Activated T-cell treated with anti-CD3 and anti-CD28 coated beads for 4 hours (primary cell): Measurements from ENCODE around the gene NET1.

Source experiments
- DNase-seq: peaks from one replicate; pipeline ENCODE4 v3.0.0-alpha.2; 2020

NET1 gene

DNA sequence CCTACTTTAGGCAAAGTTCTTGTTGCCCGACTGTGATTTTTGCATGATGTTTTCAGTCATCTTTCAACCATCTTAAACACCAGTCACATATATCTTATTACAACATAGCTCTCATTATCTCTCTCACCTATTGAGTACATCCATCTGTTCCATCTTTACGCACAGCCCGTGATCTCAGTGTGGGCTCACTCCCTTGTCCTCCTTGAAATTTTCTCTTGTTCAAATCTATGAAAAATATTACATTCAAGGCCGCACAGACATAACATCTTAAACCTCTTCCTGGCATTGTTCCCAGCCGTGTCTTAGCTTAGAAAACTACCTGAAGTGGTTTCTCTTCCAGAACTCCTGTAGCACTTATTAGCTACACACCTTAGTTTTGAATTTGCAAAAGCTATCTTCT lies 32.6 kb downstream of the NET1 start:
- no peak for DNase-seq

DNA sequence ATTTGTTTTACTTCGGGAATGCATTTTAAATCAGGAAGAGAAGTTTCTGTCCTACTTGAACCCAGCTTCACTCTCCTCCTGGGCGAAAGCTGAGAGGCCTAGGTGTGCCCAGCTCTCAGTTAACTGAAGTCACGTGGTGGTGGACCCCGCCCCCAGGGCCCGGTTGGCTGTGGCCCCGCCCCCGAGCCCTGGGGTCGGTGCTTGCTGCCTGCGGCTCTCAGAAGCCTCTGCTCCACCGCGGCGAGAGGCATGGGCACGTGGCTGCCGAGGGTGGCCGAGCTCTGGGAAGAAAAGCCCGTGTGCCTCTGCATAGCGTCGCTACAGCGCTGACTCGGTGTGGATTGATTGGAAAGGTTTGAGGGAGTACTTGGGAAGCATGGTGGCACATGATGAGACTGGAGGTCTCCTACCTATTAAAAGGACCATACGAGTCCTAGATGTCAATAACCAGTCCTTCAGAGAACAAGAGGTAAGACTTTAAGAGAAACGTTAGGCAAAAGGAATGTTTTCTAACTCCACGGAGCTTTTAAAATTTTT lies 34.1 kb downstream of the NET1 start:
- DNase-seq = peak; percentile 79

DNA sequence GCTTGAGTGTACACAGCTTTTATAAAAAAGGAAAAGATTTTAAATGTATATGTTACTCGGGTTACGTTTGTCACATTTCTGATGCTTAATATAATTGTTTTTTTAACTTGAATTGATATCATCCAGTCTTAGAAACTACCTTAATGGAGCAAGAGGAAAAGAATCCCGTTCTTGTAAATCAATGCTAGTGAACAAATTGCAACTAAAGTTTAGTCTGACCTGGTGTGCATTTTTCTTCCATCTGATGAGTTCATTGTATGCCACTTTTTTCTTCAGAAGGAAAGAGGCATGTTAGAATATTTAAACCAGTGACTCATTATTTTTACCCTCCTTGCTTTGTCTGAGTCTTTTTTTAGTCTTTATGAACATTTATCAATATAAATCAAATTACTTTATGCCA lies 34.7 kb downstream of the NET1 start:
- DNase-seq = no peak

DNA sequence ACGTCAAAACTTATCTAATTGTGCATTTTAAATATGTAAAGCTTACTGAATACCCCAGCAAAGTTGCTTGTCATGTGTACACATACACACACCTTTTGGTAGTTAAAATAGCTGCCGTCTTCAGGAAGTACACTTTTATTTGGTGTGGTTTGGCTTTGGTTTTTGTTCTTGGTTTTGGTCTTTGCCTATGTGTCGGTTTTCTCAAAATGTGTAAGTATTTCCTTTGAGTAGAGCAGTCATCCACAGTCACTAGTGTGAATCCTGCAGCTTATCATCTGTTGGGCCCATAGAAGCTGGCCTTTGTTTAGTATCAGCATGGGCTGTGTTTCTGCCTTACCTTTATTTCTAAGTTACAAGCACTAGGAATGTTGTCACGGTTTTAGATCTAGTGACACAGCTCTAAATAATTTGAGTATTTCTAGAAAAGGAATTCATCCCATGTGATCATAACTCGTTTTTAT lies 35.3 kb downstream of the NET1 start:
- no peak for DNase-seq

DNA sequence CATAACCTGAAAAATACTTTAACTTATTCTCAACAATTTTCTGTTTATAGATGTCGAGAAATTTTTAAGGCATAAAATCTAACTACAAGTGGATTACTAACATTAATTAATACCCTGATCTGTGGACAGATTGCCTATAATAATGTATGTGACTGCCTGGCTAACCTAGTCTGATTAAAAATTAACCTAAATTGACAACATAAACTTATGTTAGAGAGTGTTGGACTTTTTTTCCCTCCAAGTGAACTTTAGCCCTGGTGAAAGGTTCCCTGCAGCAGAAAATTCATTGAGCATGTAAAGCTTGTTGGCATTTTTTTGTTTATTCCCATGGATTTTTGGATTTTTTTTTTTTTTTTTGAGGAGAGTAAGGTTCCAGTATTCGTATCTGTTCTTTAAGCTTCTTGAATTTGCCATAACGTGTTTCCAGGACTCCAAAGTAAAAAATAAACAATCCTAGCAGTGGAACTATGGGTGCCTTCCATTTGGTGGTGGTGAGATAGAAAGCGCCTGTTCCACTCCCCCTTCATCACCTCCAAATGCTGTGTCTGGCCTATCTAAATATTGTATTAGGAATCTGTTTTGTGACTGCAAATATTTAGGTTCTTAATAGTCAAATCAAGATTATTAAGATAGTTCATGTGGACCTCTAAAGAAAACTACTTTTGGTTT lies 36.1 kb downstream of the NET1 start:
- no peak for DNase-seq

DNA sequence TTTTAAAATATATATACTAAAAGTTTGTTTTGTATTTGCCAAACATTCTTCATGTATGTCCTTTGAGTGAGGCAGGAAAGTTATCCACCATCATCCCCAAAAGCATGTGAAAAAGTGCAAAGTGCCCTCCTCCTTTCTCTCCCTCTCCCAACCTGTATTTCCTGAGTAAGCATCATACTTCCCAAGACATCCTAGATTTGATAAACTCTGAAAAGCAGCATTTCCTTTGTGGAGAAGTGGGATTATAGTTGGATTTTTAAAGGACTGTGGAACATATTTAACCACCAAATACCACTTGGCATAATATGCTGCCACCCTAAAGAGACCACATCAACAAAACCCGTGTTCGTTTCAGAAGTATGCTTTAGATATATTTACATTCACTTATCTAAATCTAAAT lies 36.9 kb downstream of the NET1 start:
- DNase-seq = no peak

DNA sequence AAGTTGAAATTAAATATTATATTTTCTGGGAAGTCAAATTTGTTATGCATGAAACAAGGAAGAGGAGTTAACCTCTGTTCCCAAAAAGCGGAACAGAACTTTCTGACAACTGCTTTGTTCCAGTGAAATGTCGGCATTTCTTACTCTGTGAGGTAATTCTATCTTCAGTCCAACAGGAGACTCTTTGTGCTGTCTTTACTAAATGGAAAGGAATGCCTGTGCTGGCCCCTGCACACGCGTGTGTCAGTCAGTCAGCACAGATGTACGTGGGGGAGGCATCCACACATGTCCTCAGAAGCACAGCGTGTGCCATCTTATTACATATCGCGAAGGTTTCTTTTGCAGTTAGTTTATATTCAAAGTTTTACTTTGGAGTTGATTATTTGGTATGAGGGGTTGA lies 37.5 kb downstream of the NET1 start:
- DNase-seq = no peak

DNA sequence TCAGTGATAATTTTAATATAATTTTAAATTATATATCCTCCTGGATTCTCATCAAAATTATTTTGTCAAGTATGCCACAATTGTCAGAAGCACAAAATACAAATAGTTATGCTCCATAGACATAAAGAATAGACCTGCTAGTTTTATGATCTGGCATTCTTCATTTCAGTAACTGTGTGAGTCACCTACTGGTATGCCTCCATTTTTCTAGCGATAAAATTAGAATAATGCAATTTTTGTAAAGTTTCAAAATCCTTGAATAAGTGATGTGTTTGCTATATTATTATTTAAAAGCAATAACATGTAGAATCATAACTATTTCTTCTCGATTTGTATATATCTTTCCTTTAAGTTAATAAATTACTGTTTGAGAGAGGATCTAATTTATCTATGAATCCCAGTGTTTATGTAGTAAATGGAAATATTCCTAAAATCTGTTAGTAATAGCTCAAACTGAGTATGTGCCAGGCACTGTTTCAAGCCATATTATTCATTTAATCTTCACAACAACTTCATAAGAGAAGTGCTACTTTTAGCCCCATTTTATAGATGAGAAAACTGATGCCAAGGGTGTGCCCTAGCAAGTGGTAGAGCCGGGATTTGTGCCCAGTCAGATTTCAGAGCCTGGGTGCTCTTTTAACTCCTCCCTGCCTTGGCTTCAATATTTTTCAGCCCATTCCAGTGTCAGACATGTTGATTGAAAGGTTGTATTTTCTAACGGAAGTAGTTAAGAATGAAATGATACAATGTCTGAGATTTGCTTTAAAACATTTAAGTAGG lies 38.4 kb downstream of the NET1 start:
- DNase-seq = no peak

DNA sequence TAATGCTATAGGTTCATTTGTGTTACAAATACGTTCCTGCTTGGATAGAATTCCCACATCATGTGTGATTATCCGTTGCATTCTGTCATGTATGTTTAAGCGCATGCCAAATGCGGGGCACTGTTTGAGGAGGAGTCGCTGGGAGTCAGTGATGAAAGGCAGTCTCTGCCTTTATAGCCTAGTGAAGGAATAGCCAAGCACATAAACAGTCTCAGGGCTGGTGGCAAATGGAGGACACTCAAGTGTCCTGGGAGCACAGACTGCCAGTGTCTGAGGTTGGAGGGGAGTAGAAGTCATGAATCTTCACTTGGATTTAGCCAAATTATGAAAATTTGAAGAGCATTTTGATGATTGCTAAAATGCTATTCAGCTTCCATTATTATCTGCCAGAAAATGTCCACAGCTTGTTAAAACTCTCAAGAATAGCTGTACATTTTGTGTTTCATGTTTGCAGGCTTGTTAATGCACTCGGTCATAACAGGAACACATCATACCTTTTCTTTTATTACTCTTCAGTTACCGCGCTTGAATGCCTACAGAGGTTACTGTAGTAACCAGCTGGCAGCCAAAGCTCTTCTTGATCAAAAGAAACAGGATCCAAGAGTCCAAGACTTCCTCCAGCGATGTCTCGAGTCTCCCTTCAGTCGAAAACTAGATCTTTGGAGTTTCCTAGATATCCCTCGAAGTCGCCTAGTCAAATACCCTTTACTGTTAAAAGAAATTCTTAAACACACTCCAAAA lies 41.6 kb downstream of the NET1 start:
- DNase-seq = no peak

DNA sequence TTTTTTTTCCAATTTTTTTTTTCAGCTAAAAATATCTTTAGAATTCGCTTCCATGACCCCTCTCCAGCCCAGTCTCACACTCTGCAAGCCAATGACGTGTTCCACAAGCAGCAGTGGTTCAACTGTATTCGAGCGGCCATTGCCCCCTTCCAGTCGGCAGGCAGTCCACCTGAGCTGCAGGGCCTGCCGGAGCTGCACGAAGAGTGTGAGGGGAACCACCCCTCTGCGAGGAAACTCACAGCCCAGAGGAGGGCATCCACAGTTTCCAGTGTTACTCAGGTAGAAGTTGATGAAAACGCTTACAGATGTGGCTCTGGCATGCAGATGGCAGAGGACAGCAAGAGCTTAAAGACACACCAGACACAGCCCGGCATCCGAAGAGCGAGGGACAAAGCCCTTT lies 44.2 kb downstream of the NET1 start:
- no peak for DNase-seq

DNA sequence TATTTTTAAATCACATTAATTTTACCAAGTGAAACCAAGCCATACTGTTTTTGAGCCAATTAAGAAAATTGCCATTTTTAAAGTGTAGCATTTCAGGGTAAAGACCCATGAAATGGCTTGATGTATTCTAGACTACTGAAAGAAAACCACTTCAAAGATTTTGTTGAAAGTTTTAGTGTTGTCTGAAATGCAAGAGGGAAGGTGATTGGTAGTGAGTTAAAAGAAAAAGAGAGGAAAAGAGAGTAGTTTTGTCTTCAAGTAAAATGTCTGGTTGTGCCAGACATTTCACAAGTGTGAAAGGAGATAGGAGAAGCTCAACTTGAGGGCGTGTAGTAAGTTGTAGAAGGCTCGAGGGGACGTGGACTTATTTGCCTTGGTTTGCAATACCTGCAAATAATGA lies 45.4 kb downstream of the NET1 start:
- DNase-seq = no peak

DNA sequence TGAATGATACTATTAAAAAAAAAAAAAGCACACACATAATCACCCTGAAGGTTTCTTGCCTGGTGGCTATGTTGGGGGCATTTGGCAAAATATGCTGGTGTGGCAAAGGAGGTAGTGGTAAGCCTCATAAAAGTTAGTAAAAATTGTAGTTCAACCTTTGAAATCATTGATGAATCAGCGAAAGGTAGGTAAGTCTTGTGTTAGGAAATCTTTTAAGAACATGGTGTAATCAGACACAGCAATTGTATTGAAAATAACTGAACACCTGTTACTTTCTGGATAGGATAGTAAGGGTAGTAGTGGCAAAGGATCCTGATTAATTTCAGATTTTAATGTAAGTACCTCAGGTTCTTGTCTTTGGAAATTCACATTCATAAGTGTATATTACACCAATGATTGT lies 46.1 kb downstream of the NET1 start:
- DNase-seq = no peak

DNA sequence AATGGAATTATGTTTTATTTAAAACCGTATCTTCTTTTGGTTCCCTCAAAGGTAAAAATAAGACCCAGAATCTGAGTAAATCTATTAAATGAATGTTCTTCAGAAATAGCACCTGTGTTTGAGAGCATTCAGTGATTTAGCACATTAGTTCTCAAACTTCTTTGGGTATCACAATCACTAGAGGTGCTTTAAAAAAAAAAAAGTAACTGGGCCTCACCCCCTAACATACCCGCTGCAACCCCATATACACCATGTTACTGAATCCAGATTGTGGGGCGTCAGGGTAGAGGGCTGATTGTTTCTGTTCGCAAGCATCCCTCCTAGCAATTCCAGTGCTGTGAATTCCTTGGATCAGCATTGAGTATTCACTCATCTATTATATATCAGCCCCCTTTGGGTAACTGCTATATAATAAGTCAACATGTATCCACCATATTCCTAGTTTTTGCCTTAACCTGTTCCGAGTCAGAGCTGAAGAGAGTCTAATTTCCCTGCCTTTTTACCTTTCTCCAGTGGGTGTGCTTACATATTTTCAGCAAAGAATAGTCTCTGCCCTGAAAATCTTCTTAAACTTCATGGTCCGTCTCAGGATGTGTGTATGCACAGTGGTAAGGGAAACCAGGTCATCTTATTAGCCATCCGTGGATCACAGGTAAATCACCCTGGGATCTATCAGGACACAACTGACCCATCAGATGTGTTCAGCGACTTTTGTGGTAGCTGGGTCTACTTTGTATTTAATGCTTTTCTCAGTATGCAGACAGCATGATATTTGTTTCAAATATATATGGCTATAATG lies 46.8 kb downstream of the NET1 start:
- no peak for DNase-seq

DNA sequence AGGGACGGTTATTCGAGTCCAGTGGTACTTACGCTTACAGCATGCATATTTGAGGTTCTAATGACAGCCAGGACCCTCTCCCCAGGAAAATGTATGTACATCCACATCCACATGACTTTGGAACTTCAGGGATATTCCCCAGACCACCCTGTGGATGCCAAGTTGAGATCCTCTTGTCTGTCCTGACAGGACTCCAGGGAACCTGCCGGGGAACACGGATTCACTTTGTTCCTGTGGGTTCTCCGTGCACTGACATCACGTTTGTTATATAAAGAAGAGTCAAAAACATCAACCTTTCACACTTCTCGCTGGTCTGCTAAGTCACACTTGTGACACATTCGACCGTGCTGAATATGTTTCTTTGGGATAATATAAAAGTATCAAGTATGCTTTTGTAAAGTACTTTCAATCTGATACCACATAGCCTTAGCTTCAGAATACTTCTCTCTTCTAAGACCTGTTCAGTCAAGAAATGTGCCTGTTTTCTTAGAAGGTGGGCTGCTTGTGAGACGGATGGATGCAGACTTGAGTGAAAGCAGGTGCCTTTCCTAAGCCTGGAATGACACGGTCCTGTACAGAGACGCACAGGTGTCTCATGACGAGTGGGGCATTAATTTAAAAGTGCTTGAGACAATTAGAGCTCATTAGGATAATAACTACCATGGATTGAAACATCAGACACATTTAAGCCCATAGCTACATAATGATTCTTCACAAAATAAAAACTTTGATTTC lies 48.3 kb downstream of the NET1 start:
- no peak for DNase-seq

DNA sequence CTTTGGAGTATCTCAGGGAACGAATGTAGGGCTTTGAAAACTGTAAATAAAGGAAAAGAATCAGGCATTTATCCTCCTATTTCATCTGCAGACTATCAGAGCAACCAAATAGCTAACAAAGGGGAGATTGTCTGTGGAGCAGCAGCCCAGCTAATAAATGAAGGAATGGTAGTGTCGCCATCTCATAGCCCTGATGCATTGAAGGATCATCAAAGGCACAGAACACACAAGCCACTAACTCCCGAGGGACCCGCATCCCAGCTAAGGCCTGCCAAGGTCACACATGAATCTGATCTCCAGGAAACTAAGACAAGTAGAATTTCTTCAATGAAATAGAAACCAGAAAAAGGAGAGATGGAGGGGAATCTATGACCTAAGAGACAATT lies 48.8 kb downstream of the NET1 start:
- DNase-seq = no peak

DNA sequence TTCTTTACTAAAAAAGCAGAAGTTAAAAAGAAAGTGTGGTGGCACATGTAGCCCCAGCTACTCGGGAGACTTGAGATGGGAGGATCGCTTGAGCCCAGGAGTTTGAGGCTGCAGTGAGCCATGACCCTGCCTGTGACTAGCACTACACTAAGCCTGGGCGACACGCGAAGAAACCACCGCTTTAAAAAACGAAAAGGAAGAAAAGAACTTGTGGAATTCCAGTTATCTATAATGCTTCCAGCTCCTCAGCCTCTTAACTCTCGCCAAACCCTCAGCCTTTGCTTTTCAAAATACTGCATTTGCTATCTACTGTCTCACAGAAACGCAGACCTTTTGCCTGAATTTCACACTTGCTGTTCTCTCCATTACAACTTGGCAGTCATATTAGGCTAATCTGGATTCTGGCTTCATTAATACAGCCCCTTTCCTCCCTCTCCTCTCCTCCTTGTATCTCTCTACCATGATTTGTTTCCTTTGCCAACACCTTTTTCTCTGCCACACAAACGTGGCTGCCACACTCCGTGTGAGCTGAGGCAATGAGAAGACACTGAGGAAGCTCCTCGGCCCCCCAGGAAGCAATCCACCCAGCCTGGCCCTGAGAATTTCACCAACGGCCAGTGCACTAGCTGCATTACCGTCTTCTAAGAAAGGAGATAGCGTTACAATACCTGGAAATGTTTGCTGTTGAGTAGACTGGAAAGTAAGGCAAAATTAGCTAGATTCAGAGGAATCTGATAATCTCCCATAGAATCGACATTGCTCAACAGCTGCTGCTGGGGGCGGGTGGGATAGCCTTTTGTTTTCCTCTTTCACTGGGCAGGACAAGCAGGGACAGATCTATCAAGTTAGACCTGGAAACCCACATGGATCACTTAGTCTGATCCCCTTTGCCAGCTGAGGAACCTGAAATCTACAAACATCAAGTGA lies 49.8 kb downstream of the NET1 start:
- DNase-seq = no peak

DNA sequence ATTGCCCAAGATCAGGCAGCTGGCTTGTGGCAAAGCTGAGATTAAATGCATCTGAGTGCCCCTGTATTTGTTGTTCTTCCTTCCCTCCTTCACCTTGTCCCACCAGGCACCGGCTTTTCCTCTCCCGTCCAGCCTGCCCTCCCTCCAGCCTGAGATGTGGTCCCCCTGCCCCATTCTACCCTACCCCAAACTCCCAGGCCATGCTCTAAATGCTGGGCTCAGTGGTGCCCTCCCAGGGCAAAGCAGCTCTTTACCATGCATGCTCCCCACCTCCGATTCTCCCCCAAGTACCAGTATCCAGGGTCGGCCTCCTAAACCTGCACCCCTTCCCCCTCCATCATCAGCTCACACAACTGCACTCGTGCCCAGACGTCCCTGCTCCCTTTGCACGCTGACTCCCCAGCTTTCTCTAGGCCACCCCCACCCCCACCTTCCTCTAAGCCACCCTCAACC lies 50.5 kb downstream of the NET1 start:
- DNase-seq = no peak

DNA sequence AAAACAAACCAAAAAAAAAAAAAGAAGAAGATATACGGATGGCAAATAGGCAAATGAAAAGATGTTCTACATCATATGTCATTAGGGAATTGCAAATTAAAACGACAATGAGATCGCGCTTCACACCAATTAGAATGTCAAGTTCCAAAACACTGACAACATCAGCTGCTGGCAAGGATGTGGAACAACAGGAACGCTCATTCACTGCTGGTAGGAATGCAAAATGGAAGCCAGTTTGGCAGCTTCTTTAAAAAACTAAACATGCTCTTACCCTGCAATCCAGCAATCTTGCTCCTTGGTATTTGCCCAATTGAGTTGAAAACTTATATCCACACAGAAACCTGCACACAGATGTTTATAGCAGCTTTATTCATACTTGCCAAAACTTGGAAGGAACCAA lies 52.2 kb downstream of the NET1 start:
- no peak for DNase-seq

DNA sequence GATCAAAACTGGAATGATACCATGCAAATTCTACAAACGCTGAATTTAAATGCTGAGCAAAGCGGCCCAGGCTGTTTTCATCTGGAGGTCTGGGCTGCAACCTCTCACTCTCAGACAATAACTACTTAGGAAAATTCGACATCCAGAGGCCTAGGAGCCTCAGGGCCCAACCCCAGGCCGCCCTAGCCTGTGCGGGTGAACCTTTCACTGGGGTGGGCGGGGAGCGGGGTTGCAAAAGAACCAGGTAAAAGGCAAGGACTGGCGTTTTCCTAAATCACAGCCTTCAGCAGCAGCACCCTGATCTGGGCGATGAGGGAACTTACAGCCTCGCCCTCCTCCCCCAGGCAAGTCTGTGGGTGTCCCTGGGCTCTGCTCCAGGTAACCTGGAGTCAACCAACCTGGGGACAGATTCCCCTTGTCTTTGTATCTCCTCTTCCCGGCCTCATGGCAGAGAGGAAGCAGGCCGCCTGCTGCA lies 53.7 kb downstream of the NET1 start:
- DNase-seq = no peak

DNA sequence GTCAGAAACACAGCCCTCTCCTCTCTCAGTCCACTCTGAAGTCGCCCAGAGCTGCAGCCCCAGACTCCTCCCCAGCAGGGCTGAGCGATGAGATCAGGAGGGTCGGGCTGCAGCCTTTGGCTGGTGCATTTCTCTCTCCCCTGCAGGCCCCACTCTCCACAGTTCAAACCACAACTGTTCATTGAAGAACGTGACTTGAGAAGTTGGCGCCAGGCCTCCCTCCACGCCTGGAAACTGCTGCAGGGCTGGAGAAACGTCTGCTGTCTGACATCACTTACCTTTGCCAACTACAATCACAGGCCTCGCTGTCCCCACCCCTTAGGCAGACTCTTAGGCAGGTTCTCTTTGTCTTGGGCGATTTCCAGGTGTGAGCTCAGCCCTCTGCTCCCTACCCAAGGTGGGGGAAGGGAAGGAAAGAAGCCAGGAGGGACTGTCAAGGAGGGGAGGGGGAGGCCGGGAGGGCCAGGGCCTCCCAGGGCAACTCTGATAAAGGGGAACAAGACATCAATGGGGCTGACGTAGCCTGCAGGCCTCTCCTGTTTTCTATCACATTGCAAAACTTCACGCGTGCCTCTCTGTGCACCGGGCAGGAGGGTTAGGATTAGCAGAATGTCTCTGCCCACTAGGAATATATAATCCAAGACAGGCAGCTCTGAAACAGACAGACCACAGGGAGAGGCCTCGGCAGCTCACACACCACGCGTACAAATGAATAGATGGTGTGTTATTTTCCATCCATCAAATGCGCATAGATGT lies 54.3 kb downstream of the NET1 start:
- no peak for DNase-seq
